Panc1 (cell line): ENCODE data around the gene MYORG.

ENCODE experiments used
- CTCF ChIP-seq: fragments of 450-650 bp; IDR thresholded peaks from 2 replicates; pipeline ENCODE4 v1.5.1; 2017; ENCODE audit warnings: mild to moderate bottlenecking
- REST ChIP-seq, 2 experiments: IDR thresholded peaks; 2 replicates each; pipeline ENCODE4 v1.6.1; 2011 to 2012; ENCODE audit warnings: low read depth in 2 of 2, control low read depth in 1 of 2, low read length in 1 of 2, mild to moderate bottlenecking in 1 of 2, moderate library complexity in 1 of 2; ENCODE audit not compliant: insufficient read depth in 1 of 2

- TF ChIP-seq REST (IDR thresholded peaks at IDR 0.05; ENCODE audit: insufficient read depth in 1 of 2, low read depth in 2 of 2, low read length in 1 of 2) (no peak), CTCF (no peak)
Measured at GRCh38 chr9:34374905-34375552, 1.7 kb downstream of the MYORG start.
